H1 (cell line): Measurements from ENCODE around the gene NDEL1. TPM values are rescaled to one million over a fixed set of nuclear protein-coding genes. Genes with fewer than 3 reads are reported as not detected.

Experiments
- CTCF ChIA-PET: fragments of 300-600 bp; sonication (Branson Sonifier 250); formaldehyde crosslinking; loops from one replicate; lab custom pipeline; 2021; ENCODE audit not compliant: partially characterized antibody; lab: Charles Lee
- POLR2A ChIA-PET: fragments of 300-600 bp; sonication (Branson Sonifier 250); formaldehyde crosslinking; loops from one replicate; lab custom pipeline; 2021; ENCODE audit warnings: inconsistent platforms; ENCODE audit not compliant: partially characterized antibody; lab: Charles Lee
- DNase-seq, 2 experiments: peaks; one replicate each; pipeline versions ENCODE4 v3.0.0 to v3.0.0-alpha.2; 2010 to 2022; ENCODE audit warnings: low spot score in 2 of 2, low read depth in 1 of 2, mixed read lengths in 1 of 2
- FAIRE-seq: peaks from 2 replicates; lab custom pipeline; 2011; peaks lifted over from hg19 to GRCh38; lab: Jason Lieb, UNC
- H2AFZ ChIP-seq: 2 replicates; pipeline ENCODE4 v1.8.1; 2012; ENCODE audit warnings: low read length, inconsistent platforms
- H2AK5ac ChIP-seq: 2 replicates; pipeline ENCODE4 v1.6.1; 2013; ENCODE audit warnings: low read depth, low read length
- H2BK120ac ChIP-seq: replicated peaks from 2 replicates; pipeline ENCODE3; 2013; ENCODE audit warnings: low read depth, low read length, inconsistent platforms
- H2BK12ac ChIP-seq: 2 replicates; pipeline ENCODE4 v1.6.1; 2013; ENCODE audit warnings: low read depth, low read length
- H2BK15ac ChIP-seq: 2 replicates; pipeline ENCODE4 v1.6.1; 2013; ENCODE audit warnings: low read length
- H2BK20ac ChIP-seq: 2 replicates; pipeline ENCODE4 v1.6.1; 2013; ENCODE audit warnings: low read length
- H2BK5ac ChIP-seq: 2 replicates; pipeline ENCODE4 v1.6.1; 2013; ENCODE audit warnings: low read depth, low read length
- H3K14ac ChIP-seq: 2 replicates; pipeline ENCODE4 v1.6.1; 2013; ENCODE audit warnings: inconsistent platforms; ENCODE audit not compliant: insufficient read length
- H3K18ac ChIP-seq: 2 replicates; pipeline ENCODE4 v1.6.1; 2013; ENCODE audit warnings: low read length; ENCODE audit errors: extremely low read depth
- H3K23ac ChIP-seq: 2 replicates; pipeline ENCODE4 v1.6.1; 2013; ENCODE audit warnings: inconsistent platforms; ENCODE audit not compliant: insufficient read length
- H3K23me2 ChIP-seq: 2 replicates; pipeline ENCODE4 v1.6.1; 2013; ENCODE audit warnings: low read depth, low read length
- H3K27ac ChIP-seq: 2 replicates; pipeline ENCODE4 v1.6.1; 2011; ENCODE audit warnings: low read depth, low read length, inconsistent platforms
- H3K27me3 ChIP-seq, 4 experiments: replicated peaks in 1 of 4; 1 replicate in 1 of 4; 2 replicates in 3 of 4; pipeline versions ENCODE4 v1.6.1 to v1.8.1; 2011 to 2013; ENCODE audit warnings: low read length in 3 of 4, mild to moderate bottlenecking in 3 of 4, inconsistent platforms in 2 of 4, mixed read lengths in 2 of 4, moderate library complexity in 1 of 4; ENCODE audit not compliant: control insufficient read depth in 3 of 4, insufficient read depth in 3 of 4; ENCODE audit errors: extremely low read depth in 1 of 4
- H3K36me3 ChIP-seq, 4 experiments: 2 replicates each; pipeline versions ENCODE4 v1.6.1 to v1.8.1; 2011 to 2013; ENCODE audit warnings: mild to moderate bottlenecking in 4 of 4, low read length in 3 of 4, moderate library complexity in 2 of 4, control low read depth in 1 of 4, inconsistent platforms in 1 of 4; ENCODE audit not compliant: insufficient read depth in 4 of 4, control insufficient read depth in 2 of 4
- H3K4ac ChIP-seq: replicated peaks from 2 replicates; pipeline ENCODE3; 2013; ENCODE audit warnings: low read length, low read depth, mixed read lengths, inconsistent platforms; ENCODE audit not compliant: insufficient read length
- H3K4me1 ChIP-seq, 4 experiments: replicated peaks in 1 of 4; 1 replicate in 1 of 4; 2 replicates in 3 of 4; pipeline versions ENCODE4 v1.6.1 to v1.8.1; 2011 to 2013; ENCODE audit warnings: low read length in 3 of 4, inconsistent platforms in 2 of 4, mixed read lengths in 1 of 4; ENCODE audit not compliant: insufficient read depth in 4 of 4, control insufficient read depth in 3 of 4
- H3K4me2 ChIP-seq, 2 experiments: 2 replicates each; pipeline versions ENCODE4 v1.6.1 to v1.8.1; 2011 to 2013; ENCODE audit warnings: low read depth in 2 of 2, low read length in 2 of 2, control low read depth in 1 of 2, inconsistent platforms in 1 of 2, mild to moderate bottlenecking in 1 of 2; ENCODE audit not compliant: insufficient read depth in 1 of 2
- H3K4me3 ChIP-seq, 4 experiments: fragments of 200-600, 300-600 bp in 1 of 4; sonication (generic), shearing (Covaris generic), sonication (Bioruptor Twin) in 1 of 4; 2 replicates each; pipeline versions ENCODE4 v1.5.1 to v1.8.1; 2011 to 2016; ENCODE audit warnings: low read length in 4 of 4, low read depth in 3 of 4, control low read depth in 2 of 4, inconsistent platforms in 2 of 4, mild to moderate bottlenecking in 2 of 4, mixed read lengths in 1 of 4, moderate library complexity in 1 of 4; ENCODE audit not compliant: insufficient read depth in 2 of 4; ENCODE audit errors: extremely low read depth in 1 of 4
- H3K56ac ChIP-seq: replicated peaks from 2 replicates; pipeline ENCODE3; 2013; ENCODE audit warnings: low read depth, mild to moderate bottlenecking, mixed read lengths, low read length, inconsistent platforms; ENCODE audit not compliant: insufficient read length
- H3K79me1 ChIP-seq: 2 replicates; pipeline ENCODE4 v1.6.1; 2013; ENCODE audit warnings: low read depth, low read length, control low read depth
- H3K79me2 ChIP-seq, 2 experiments: 2 replicates each; pipeline versions ENCODE4 v1.6.1 to v1.8.1; 2012 to 2013; ENCODE audit warnings: low read length in 2 of 2, mild to moderate bottlenecking in 2 of 2, inconsistent platforms in 1 of 2; ENCODE audit not compliant: insufficient read depth in 2 of 2, control insufficient read depth in 1 of 2
- H3K9ac ChIP-seq, 4 experiments: replicated peaks in 1 of 4; 1 replicate in 1 of 4; 2 replicates in 3 of 4; pipeline versions ENCODE4 v1.6.1 to v1.8.1; 2011 to 2013; ENCODE audit warnings: low read depth in 3 of 4, low read length in 3 of 4, control low read depth in 2 of 4, mild to moderate bottlenecking in 2 of 4, moderate library complexity in 2 of 4, inconsistent platforms in 1 of 4; ENCODE audit errors: extremely low read depth in 1 of 4
- H3K9me3 ChIP-seq, 2 experiments: 2 replicates each; pipeline versions ENCODE4 v1.6.1 to v1.8.1; 2012 to 2013; ENCODE audit warnings: mild to moderate bottlenecking in 2 of 2, moderate library complexity in 2 of 2, control low read depth in 1 of 2, inconsistent platforms in 1 of 2, low read depth in 1 of 2, low read length in 1 of 2, mixed read lengths in 1 of 2; ENCODE audit not compliant: insufficient read depth in 2 of 2
- H4K20me1 ChIP-seq, 2 experiments: replicated peaks in 1 of 2; 2 replicates each; pipeline versions ENCODE3 to v1.8.1; 2011 to 2013; ENCODE audit warnings: inconsistent platforms in 2 of 2, low read length in 2 of 2, mild to moderate bottlenecking in 1 of 2; ENCODE audit not compliant: insufficient read depth in 2 of 2, control insufficient read depth in 1 of 2
- H4K5ac ChIP-seq: 2 replicates; pipeline ENCODE4 v1.6.1; 2013; ENCODE audit warnings: low read length, low read depth, mixed read lengths, inconsistent platforms; ENCODE audit not compliant: insufficient read length
- H4K8ac ChIP-seq: 2 replicates; pipeline ENCODE4 v1.8.0; 2013; ENCODE audit warnings: mild to moderate bottlenecking, moderate library complexity, low read length, inconsistent platforms; ENCODE audit not compliant: insufficient read depth; ENCODE audit errors: extremely low read depth
- H4K91ac ChIP-seq: replicated peaks from 2 replicates; pipeline ENCODE3; 2013; ENCODE audit warnings: low read length, mixed read lengths, inconsistent platforms; ENCODE audit not compliant: insufficient read length
- KDM5A ChIP-seq: fragments of 200-600 bp; IDR thresholded peaks from 2 replicates; pipeline ENCODE4 v1.7.1; 2012; ENCODE audit warnings: mild to moderate bottlenecking, low read length, inconsistent platforms, mixed read lengths
- TEAD4 ChIP-seq: IDR thresholded peaks from 2 replicates; pipeline ENCODE4 v1.6.1; 2012; ENCODE audit warnings: low read depth, low read length, inconsistent platforms, mixed read lengths
- WGBS, 2 experiments: shearing (Covaris generic) in 1 of 2; methylation state at CpG; one replicate each; pipeline versions ENCODE4 v1.1.6 to v1.1.7; 2013 to 2015; ENCODE audit warnings: low lambda C conversion rate in 2 of 2, mixed read lengths in 2 of 2, inconsistent platforms in 1 of 2, low coverage in 1 of 2, missing lambda C conversion rate in 1 of 2; ENCODE audit not compliant: insufficient replicate concordance in 2 of 2, insufficient coverage in 1 of 2, insufficient read length in 1 of 2; ENCODE audit errors: extremely low coverage in 1 of 2, missing lambda C conversion rate in 1 of 2; 5-methylcytosine and 5-hydroxymethylcytosine counted together
- polyA plus RNA-seq, 7 experiments: library from polyadenylated mRNA; depleted of rRNA in 3 of 7; stranded (reverse) in 5 of 7; unstranded in 2 of 7; fragments of >200 nt in 5 of 7; fragments of 200-250 nt in 2 of 7; gene quantifications; 1 replicate in 5 of 7; 2 replicates in 1 of 7; 4 replicates in 1 of 7; pipeline versions ENCODE4 v1.2.1 to v1.2.3, GENCODE V29; 2011 to 2013; ENCODE audit warnings: missing spikeins in 2 of 7, mixed read lengths in 2 of 7
- total RNA-seq: library from RNA; stranded (reverse); fragmentation: NEBNext Ultra II Directional; extraction: Animal tissue kit (Norgen Biotek cat#: 25700); gene quantifications from 2 replicates; pipeline ENCODE4 v1.2.1, GENCODE V29; 2021
- TF ChIP-seq, protein P1 (sequence below): IDR thresholded peaks from 2 replicates; pipeline ENCODE4 v1.6.1; 2011; ENCODE audit warnings: low read length, improper control_type of control experiment

NDEL1 gene
- total and polyA plus RNA-seq, 2 of the 8 experiments (the other 6 are each of a cell fraction or from before 2014, with no cell fraction given) = 31.1 to 32.9 TPM

- Histone ChIP-seq H3K27me3 (no peaks in the 10 kb centered on the region), H2BK15ac (no peak overlapping the region), H3K4me1 (no peaks in the 10 kb centered on the region), H4K91ac (no peak overlapping the region), H3K27ac (no peak overlapping the region), H3K18ac (no peak overlapping the region), H3K4me3 (no peak overlapping the region), H3K23me2 (no peaks in the 10 kb centered on the region), H3K79me2 (no peaks in the 10 kb centered on the region), H3K4ac (no peak overlapping the region), H3K4me2 (no peak overlapping the region), H3K56ac (no peak overlapping the region), H4K8ac (no peak overlapping the region), H2AFZ (no peak overlapping the region), H2BK120ac (no peak overlapping the region), H3K79me1 (peaks cover 2% of the 10 kb centered on the region), H2AK5ac (no peak overlapping the region), H3K23ac (no peak overlapping the region), H2BK5ac (no peak overlapping the region), H3K14ac (no peak overlapping the region), H4K5ac (no peak overlapping the region), H2BK12ac (no peak overlapping the region), H3K36me3 (peaks cover 5 to 27% (median 18%) of the 10 kb centered on the region in 4 experiments), H2BK20ac (no peak overlapping the region), H4K20me1 (peaks cover 4% of the 10 kb centered on the region in 2 experiments), H3K9ac (no peak overlapping the region; a peak in 1 of 7 replicates), H3K9me3 (no peaks in the 10 kb centered on the region)
- ChIA-PET CTCF (interaction anchor here (0.5 to 1.6 kb wide), 7 partner anchors 40 to 492 kb away, joined by 3 to 7 read pairs (median 4); no protein-coding TSS in a partner anchor), POLR2A (interaction anchor here (2.0 to 2.1 kb wide), 2 partner anchors 11 to 87 kb away, joined by 4 to 5 read pairs; partner anchors contain the start of gene RPL26)
- no peak for DNase-seq
- 87% methylated on average over 20 of the region's 20 CpGs; no CpG with 5 or more reads in 1 of the 2 experiments for WGBS, 2 experiments
- TF ChIP-seq KDM5A (no peak), TEAD4 (no peak)
- TF ChIP-seq, protein P1, sequence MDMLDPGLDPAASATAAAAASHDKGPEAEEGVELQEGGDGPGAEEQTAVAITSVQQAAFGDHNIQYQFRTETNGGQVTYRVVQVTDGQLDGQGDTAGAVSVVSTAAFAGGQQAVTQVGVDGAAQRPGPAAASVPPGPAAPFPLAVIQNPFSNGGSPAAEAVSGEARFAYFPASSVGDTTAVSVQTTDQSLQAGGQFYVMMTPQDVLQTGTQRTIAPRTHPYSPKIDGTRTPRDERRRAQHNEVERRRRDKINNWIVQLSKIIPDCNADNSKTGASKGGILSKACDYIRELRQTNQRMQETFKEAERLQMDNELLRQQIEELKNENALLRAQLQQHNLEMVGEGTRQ = no peak
- no peak for FAIRE-seq
These were observed 34.9 kb downstream of the NDEL1 start for GRCh38 chr17:8470447-8471047.
